C4-2B (cell line): ENCODE data around the gene CLEC2A.

Source experiments
- CTCF ChIP-seq: fragments of 450-650 bp; conservative IDR thresholded peaks from 2 replicates; pipeline ENCODE4 v1.5.1; 2017; ENCODE audit warnings: mild to moderate bottlenecking
- ZFX ChIP-seq: fragments of 450-650 bp; IDR thresholded peaks from 2 replicates; pipeline ENCODE4 v1.6.1; 2017

GRCh38 chr12:9881988-9882387 is 50.2 kb downstream of the CLEC2A start:
- TF ChIP-seq CTCF (no peak), ZFX (no peak)
